ENCODE results near the gene AMOTL2.

AMOTL2 gene

GRCh38 chr3:134312072-134312872, 62.0 kb downstream of the AMOTL2 start:
- H3K9me3 ChIP-seq (ENCODE audit: insufficient read depth, low read length) = no peaks in the 10 kb centered on the region
- no peak for TF ChIP-seq EZH2phosphoT487 (conservative IDR thresholded peaks at IDR 0.05; ENCODE audit: low read length)
- no peak for TF ChIP-seq CTCF (IDR thresholded peaks at IDR 0.05; ENCODE audit: insufficient read depth, low read length, poor library complexity, severe bottlenecking)
- H3K27ac ChIP-seq (ENCODE audit: low read depth, low read length) = no peak overlapping the region
- H3K4me3 ChIP-seq (ENCODE audit: insufficient read depth, low read length, poor library complexity, severe bottlenecking) = no peak overlapping the region
- H3K79me2 ChIP-seq (ENCODE audit: insufficient read depth, low read length) = no peaks in the 10 kb centered on the region
- H3K9ac ChIP-seq (ENCODE audit: low read length) = no peak overlapping the region
- H3F3A ChIP-seq (ENCODE audit: insufficient read depth) = no peaks in the 10 kb centered on the region
- H3K4me2 ChIP-seq (ENCODE audit: low read depth, low read length, poor library complexity, severe bottlenecking) = no peak overlapping the region
- no peaks in the 10 kb centered on the region for H3K36me3 ChIP-seq (ENCODE audit: low read length)
- no peaks in the 10 kb centered on the region for H4K20me1 ChIP-seq (ENCODE audit: low read depth, low read length)
- no peaks in the 10 kb centered on the region for H3K9me2 ChIP-seq (replicated peaks; ENCODE audit: insufficient read depth, low read length)
- H2AFZ ChIP-seq (ENCODE audit: low read depth, low read length, severe bottlenecking) = no peak overlapping the region
- no peaks in the 10 kb centered on the region for H3K27me3 ChIP-seq (ENCODE audit: low read length)

- no peaks in the 10 kb centered on the region for H3K9me2 ChIP-seq (replicated peaks; ENCODE audit: insufficient read depth, low read length)
- no peaks in the 10 kb centered on the region for H3K36me3 ChIP-seq (ENCODE audit: low read length)
- no peak overlapping the region for H3K9ac ChIP-seq (ENCODE audit: low read length)
- H4K20me1 ChIP-seq (ENCODE audit: low read depth, low read length) = no peaks in the 10 kb centered on the region
- H3K4me3 ChIP-seq (ENCODE audit: insufficient read depth, low read length, poor library complexity, severe bottlenecking) = no peak overlapping the region
- no peaks in the 10 kb centered on the region for H3K79me2 ChIP-seq (ENCODE audit: insufficient read depth, low read length)
- no peak overlapping the region for H2AFZ ChIP-seq (ENCODE audit: low read depth, low read length, severe bottlenecking)
- TF ChIP-seq CTCF (IDR thresholded peaks at IDR 0.05; ENCODE audit: insufficient read depth, low read length, poor library complexity, severe bottlenecking) (no peak), EZH2phosphoT487 (conservative IDR thresholded peaks at IDR 0.05; ENCODE audit: low read length) (no peak)
- H3K27ac ChIP-seq (ENCODE audit: low read depth, low read length) = no peak overlapping the region
- H3F3A ChIP-seq (ENCODE audit: insufficient read depth) = no peaks in the 10 kb centered on the region
- H3K4me2 ChIP-seq (ENCODE audit: low read depth, low read length, poor library complexity, severe bottlenecking) = no peak overlapping the region
- no peaks in the 10 kb centered on the region for H3K9me3 ChIP-seq (ENCODE audit: insufficient read depth, low read length)
- no peaks in the 10 kb centered on the region for H3K27me3 ChIP-seq (ENCODE audit: low read length)
Measured at GRCh38 chr3:134311693-134312071, 62.6 kb downstream of the AMOTL2 start.

- H3K4me2 ChIP-seq (ENCODE audit: low read depth, low read length, poor library complexity, severe bottlenecking) = no peak overlapping the region
- no peak overlapping the region for H3K4me3 ChIP-seq (ENCODE audit: insufficient read depth, low read length, poor library complexity, severe bottlenecking)
- TF ChIP-seq EZH2phosphoT487 (conservative IDR thresholded peaks at IDR 0.05; ENCODE audit: low read length) (no peak), CTCF (IDR thresholded peaks at IDR 0.05; ENCODE audit: insufficient read depth, low read length, poor library complexity, severe bottlenecking) (no peak)
- no peaks in the 10 kb centered on the region for H3K79me2 ChIP-seq (ENCODE audit: insufficient read depth, low read length)
- no peak overlapping the region for H2AFZ ChIP-seq (ENCODE audit: low read depth, low read length, severe bottlenecking)
- H3F3A ChIP-seq (ENCODE audit: insufficient read depth) = no peaks in the 10 kb centered on the region
- no peak overlapping the region for H3K9ac ChIP-seq (ENCODE audit: low read length)
- H3K9me3 ChIP-seq (ENCODE audit: insufficient read depth, low read length) = no peaks in the 10 kb centered on the region
- no peaks in the 10 kb centered on the region for H3K9me2 ChIP-seq (replicated peaks; ENCODE audit: insufficient read depth, low read length)
- H3K36me3 ChIP-seq (ENCODE audit: low read length) = no peaks in the 10 kb centered on the region
- H3K27me3 ChIP-seq (ENCODE audit: low read length) = no peaks in the 10 kb centered on the region
- no peak overlapping the region for H3K27ac ChIP-seq (ENCODE audit: low read depth, low read length)
- H4K20me1 ChIP-seq (ENCODE audit: low read depth, low read length) = no peaks in the 10 kb centered on the region
Measured at GRCh38 chr3:134311265-134311664, 63.0 kb downstream of the AMOTL2 start.

Measured in SU-DHL-6 (cell line).